ENCODE measurements around the gene TLL1. TPM values are rescaled to one million over a fixed set of nuclear protein-coding genes. Genes with fewer than 3 reads are reported as not detected.

TLL1 gene
- total and polyA plus RNA-seq, 2 of the 13 experiments (the other 11 are each of a cell fraction or from before 2014, with no cell fraction given): not detected

GRCh38 chr4:166087569-166087968, 214.5 kb downstream of the TLL1 start:
- no peaks in the 10 kb centered on the region for H3K79me2 ChIP-seq (ENCODE audit: insufficient read depth, low read length)
- H3K9ac ChIP-seq (ENCODE audit: insufficient read depth, low read depth, low read length): no peak overlapping the region
- no peak overlapping the region for H3K4me3 ChIP-seq (replicated peaks in 1 of 3; ENCODE audit: insufficient read depth in 1 of 3, low read depth in 2 of 3, low read length in 3 of 3)
- no peaks in the 10 kb centered on the region for H3K36me3 ChIP-seq (replicated peaks in 1 of 2; ENCODE audit: control insufficient read depth in 1 of 2, insufficient read depth in 2 of 2, low read length in 2 of 2)
- BruUV-seq (replicated peaks): no TSS peak
- ChIA-PET CTCF (ENCODE audit: low intra/inter-chr PET ratio, low total read pairs) (no interaction called here), POLR2A (no interaction called here)
- no peak overlapping the region for H3K4me2 ChIP-seq (ENCODE audit: low read depth, low read length)
- WGBS (ENCODE audit: low lambda C conversion rate): 0% methylated on average over 2 of the region's 2 CpGs
- H2AFZ ChIP-seq (ENCODE audit: low read length): no peak overlapping the region
- no peak overlapping the region for H3K27ac ChIP-seq (ENCODE audit: extremely low read length, insufficient read depth, low read length)
- H3K4me1 ChIP-seq (ENCODE audit: insufficient read depth, low read length): no peaks in the 10 kb centered on the region
- FAIRE-seq: no peak
- H4K20me1 ChIP-seq (ENCODE audit: insufficient read depth, low read length): no peaks in the 10 kb centered on the region
- DNase-seq (ENCODE audit: low spot score): no peak
- no peak for ATAC-seq
- H3K9me3 ChIP-seq (ENCODE audit: low read length): no peaks in the 10 kb centered on the region
- in situ Hi-C loops (cut with HindIII; ENCODE audit: extremely low pct_ligation_motif_present, low pct_unique_long_range_greater_than_20kb): no loop called here
- H3K27me3 ChIP-seq (ENCODE audit: control insufficient read depth in 1 of 2, insufficient read depth in 2 of 2, low read length in 2 of 2): no peaks in the 10 kb centered on the region
- intact Hi-C loops (cut with micrococcal nuclease; ENCODE audit: unreplicated experiment): no loop called here
- TF ChIP-seq HDAC2 (CRISPR knock-in tag; IDR thresholded peaks at IDR 0.05): no peak
- no peak for TF ChIP-seq DPF2 (CRISPR knock-in tag; IDR thresholded peaks at IDR 0.05; ENCODE audit: borderline replicate concordance, low read depth)
- no peak for TF ChIP-seq ZNF317 (CRISPR knock-in tag; IDR thresholded peaks at IDR 0.05)
- no peak for TF ChIP-seq LRRFIP1 (CRISPR knock-in tag; conservative IDR thresholded peaks at IDR 0.05)
- TF ChIP-seq ZNF451 (CRISPR knock-in tag; IDR thresholded peaks at IDR 0.05): no peak
- TF ChIP-seq GRHL1 (CRISPR knock-in tag; conservative IDR thresholded peaks at IDR 0.05): no peak
- no peak for TF ChIP-seq PRPF4 (IDR thresholded peaks at IDR 0.05; ENCODE audit: low read depth, low read length, poor library complexity, severe bottlenecking)
- TF ChIP-seq ZNF660 (CRISPR knock-in tag; IDR thresholded peaks at IDR 0.05; ENCODE audit: borderline replicate concordance, low read depth): no peak
- no peak for TF ChIP-seq NFATC3 (CRISPR knock-in tag; IDR thresholded peaks at IDR 0.05)
- TF ChIP-seq CAMTA2 (CRISPR knock-in tag; IDR thresholded peaks at IDR 0.05; ENCODE audit: borderline replicate concordance): no peak
- no peak for TF ChIP-seq CBFB (CRISPR knock-in tag; IDR thresholded peaks at IDR 0.05)
- no peak for TF ChIP-seq AFF4 (CRISPR knock-in tag; IDR thresholded peaks at IDR 0.05)
- no peak for TF ChIP-seq POLR2AphosphoS2 (IDR thresholded peaks at IDR 0.05; ENCODE audit: low read depth, low read length)
- TF ChIP-seq HOXD1 (CRISPR knock-in tag; IDR thresholded peaks at IDR 0.05): no peak
- TF ChIP-seq TFDP1 (CRISPR knock-in tag; IDR thresholded peaks at IDR 0.05; ENCODE audit: borderline replicate concordance): no peak
- no peak for TF ChIP-seq ZFAT (CRISPR knock-in tag; conservative IDR thresholded peaks at IDR 0.05)
- no peak for TF ChIP-seq ZFP90 (CRISPR knock-in tag; IDR thresholded peaks at IDR 0.05; ENCODE audit: borderline replicate concordance)

All from HepG2 (cell line).